ENCODE data around the gene ZNF329. TPM values are rescaled to one million over a fixed set of nuclear protein-coding genes. Genes with fewer than 3 reads are reported as not detected.

ZNF329 gene
- total and polyA plus RNA-seq, 5 donors from 2014 or later: 2.9 to 9.4 (median 5.6) TPM

DNA sequence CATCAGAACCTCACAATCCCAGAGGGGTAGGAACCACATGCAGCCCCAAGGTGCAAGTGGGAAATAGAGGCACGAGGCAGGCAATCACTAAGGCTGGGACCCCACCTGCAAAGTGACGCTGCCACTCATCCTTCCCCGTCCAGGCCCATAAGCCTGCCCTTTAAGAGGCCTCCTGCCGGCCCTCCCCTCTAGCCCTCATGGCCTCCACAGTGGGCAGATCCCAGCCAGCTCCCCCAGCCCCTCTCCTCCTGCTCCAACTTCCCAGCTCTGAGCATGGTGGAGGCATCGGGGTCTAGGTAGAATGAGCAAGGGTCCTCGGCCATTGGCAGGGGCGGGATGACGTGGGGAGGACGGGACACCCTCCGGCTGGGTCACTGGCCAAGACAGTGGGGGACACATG, 55.3 kb downstream of the ZNF329 start:
- Mint-ChIP-seq H3K27ac (no peak overlapping the region), H3K4me3 (no peak overlapping the region), H3K27me3 (peaks cover 5% of the 10 kb centered on the region), H3K9me3 (peaks cover 0 to 44% (median 8%) of the 10 kb centered on the region in 7 donors), H3K4me1 (peaks cover 5 to 23% (median 8%) of the 10 kb centered on the region in 4 donors), H3K36me3 (peaks cover 15% of the 10 kb centered on the region)
- Histone ChIP-seq H3K36me3 (ENCODE audit: control insufficient read depth, insufficient read depth, low read length) (peaks cover 4% of the 10 kb centered on the region), H3K27me3 (ENCODE audit: control insufficient read depth, insufficient read depth, low read length) (no peaks in the 10 kb centered on the region), H3K27ac (ENCODE audit: insufficient read depth, low read length, poor library complexity, severe bottlenecking) (no peak overlapping the region), H3K4me3 (ENCODE audit: low read depth, low read length) (no peak overlapping the region), H3K9me3 (ENCODE audit: control insufficient read depth in 2 of 2, low read length in 2 of 2) (peaks cover 19 to 66% of the 10 kb centered on the region in 2 experiments), H3K4me1 (ENCODE audit: control insufficient read depth, insufficient read depth, low read length, poor library complexity, severe bottlenecking) (peaks cover 12% of the 10 kb centered on the region)
- no peak for DNase-seq
- ATAC-seq (ENCODE audit: low read depth in 2 of 2): no peak

DNA sequence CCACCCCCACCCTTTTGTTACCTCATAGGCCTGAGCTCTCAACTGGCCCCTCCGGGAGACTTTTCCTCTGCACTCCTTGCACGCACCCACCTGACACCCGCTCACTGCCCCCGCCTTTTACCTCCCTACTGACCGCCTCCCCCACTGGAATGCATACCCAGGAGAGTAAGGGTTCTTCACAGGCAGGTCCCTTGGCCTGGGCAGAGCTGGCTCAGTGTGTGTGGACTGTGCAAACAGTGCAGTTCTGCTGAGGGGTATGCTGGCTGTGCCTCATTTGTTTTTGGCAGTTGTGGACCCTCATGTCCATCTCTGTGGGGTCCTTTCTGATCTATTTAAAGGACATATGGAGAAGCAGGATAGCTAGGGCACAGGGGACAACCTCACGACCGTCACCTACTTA, 57.5 kb downstream of the ZNF329 start:
- ATAC-seq (ENCODE audit: low read depth in 2 of 2): no peak
- Mint-ChIP-seq H3K27me3 (no peaks in the 10 kb centered on the region), H3K9me3 (peaks cover 0 to 47% (median 7%) of the 10 kb centered on the region in 7 donors), H3K4me1 (peaks cover 0 to 15% (median 3%) of the 10 kb centered on the region in 4 donors), H3K27ac (no peak overlapping the region), H3K4me3 (peak overlapping the region in 1 of 4 donors; percentile 31), H3K36me3 (peaks cover 11% of the 10 kb centered on the region)
- peaks cover 6% of the 10 kb centered on the region for H3K4me1 ChIP-seq (ENCODE audit: control insufficient read depth, insufficient read depth, low read length, poor library complexity, severe bottlenecking)
- peaks cover 4% of the 10 kb centered on the region for H3K36me3 ChIP-seq (ENCODE audit: control insufficient read depth, insufficient read depth, low read length)
- no peaks in the 10 kb centered on the region for H3K27me3 ChIP-seq (ENCODE audit: control insufficient read depth, insufficient read depth, low read length)
- DNase-seq: no peak
- H3K9me3 ChIP-seq (ENCODE audit: control insufficient read depth in 2 of 2, low read length in 2 of 2): peaks cover 10 to 65% of the 10 kb centered on the region in 2 experiments
- no peak overlapping the region for H3K4me3 ChIP-seq (ENCODE audit: low read depth, low read length)
- no peak overlapping the region for H3K27ac ChIP-seq (ENCODE audit: insufficient read depth, low read length, poor library complexity, severe bottlenecking)

DNA sequence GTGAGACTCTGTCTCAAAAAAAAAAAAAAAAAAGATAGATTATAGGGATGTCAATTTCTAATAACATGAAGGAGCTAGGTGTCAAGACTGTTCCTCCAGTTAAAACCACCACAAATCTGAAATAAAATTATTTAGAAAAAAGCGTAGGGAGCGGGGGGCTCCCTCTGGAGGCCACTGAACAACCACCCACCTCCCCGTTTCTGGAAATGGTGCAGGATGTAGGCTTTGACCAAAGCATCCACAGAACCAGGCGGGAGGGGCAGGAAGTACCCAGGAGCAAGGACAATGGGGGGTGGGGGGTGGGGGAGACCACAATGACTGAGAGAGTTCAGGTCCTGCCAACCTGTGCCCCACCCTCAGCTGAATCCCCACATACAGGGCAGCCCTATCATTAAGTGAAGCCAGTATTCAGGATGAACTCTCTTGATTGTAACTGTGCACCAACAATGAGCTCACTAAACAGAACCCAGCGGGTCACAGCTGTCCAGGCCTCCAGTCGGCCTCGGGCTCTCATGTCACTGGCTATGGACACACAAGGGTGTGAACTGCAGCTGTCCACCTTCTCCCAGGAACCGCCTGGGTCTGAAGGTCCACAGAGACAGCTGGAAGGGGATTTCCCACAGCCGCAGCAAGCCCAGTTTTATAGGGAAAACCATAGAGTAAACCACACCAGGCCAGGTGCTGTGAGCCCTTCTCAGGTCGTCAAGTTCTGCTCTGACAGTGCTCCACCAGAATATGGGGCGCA, 59.2 kb downstream of the ZNF329 start:
- Mint-ChIP-seq H3K36me3 (peaks cover 7% of the 10 kb centered on the region), H3K9me3 (peaks cover 0 to 45% (median 3%) of the 10 kb centered on the region in 7 donors)
- peaks cover 6 to 74% of the 10 kb centered on the region in 2 experiments for H3K9me3 ChIP-seq (ENCODE audit: control insufficient read depth in 2 of 2, low read length in 2 of 2)

DNA sequence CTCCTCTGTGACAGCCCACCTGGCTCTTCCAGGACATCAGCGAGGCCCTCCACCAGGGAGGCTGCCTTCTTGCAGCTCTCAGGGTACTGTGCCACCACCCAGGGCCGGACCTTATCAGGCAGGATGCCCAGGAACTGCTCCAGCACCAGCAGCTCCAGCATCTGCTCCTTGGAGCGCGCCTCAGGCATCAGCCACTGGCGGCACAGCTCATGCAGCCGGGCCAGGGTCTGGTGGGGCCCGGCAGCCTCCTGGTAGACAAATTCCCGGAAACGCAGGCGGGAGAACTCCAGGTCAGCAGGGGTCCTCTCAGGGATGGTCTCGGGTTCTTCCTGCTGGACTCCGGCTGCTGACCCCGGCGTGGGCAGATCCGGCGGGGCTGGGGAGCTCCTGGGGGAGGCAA, 60.7 kb downstream of the ZNF329 start:
- H3K4me3 Mint-ChIP-seq: no peak overlapping the region

More for the DNA sequence above, 59.2 kb downstream of the ZNF329 start:
- Histone ChIP-seq H3K4me1 (ENCODE audit: control insufficient read depth, insufficient read depth, low read length, poor library complexity, severe bottlenecking) (no peaks in the 10 kb centered on the region), H3K36me3 (ENCODE audit: control insufficient read depth, insufficient read depth, low read length) (peaks cover 4% of the 10 kb centered on the region), H3K4me3 (ENCODE audit: low read depth, low read length) (no peak overlapping the region), H3K27me3 (ENCODE audit: control insufficient read depth, insufficient read depth, low read length) (no peaks in the 10 kb centered on the region), H3K27ac (ENCODE audit: insufficient read depth, low read length, poor library complexity, severe bottlenecking) (no peak overlapping the region)
- Mint-ChIP-seq H3K27me3 (no peaks in the 10 kb centered on the region), H3K4me3 (no peak overlapping the region), H3K4me1 (peaks cover 0 to 7% (median 0%) of the 10 kb centered on the region in 4 donors), H3K27ac (no peak overlapping the region)
- ATAC-seq (ENCODE audit: low read depth in 2 of 2): no peak
- no peak for DNase-seq

DNA sequence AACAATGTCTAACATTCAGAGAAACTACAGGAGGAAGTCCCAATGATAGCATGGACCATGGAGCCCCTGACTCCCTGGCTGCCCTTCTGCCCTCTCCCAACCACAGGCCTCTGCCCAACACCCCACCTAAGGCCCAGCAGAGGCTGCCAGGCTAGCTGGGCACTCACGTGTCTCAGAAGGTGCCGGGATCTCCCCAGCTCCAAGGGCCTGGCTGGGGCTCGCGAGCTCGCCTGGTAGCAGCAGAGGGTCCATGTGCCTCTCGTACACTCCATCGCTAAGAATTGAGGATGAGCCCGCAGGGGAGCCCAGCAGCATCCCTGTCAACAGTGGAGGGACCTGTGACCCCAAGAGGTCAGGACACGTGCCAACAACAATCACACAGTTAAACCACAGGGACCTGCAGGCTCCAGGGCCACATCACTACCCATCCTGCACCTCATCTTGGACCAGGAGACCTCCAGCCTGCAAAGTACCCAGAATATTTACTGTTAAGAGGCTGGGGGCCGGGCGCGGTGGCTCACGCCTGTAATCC, 62.0 kb downstream of the ZNF329 start:
- Mint-ChIP-seq H3K27ac (no peak overlapping the region), H3K4me1 (peaks cover 0 to 3% (median 0%) of the 10 kb centered on the region in 4 donors), H3K4me3 (no peak overlapping the region), H3K36me3 (peaks cover 6% of the 10 kb centered on the region), H3K27me3 (no peaks in the 10 kb centered on the region), H3K9me3 (peaks cover 0 to 36% (median 3%) of the 10 kb centered on the region in 7 donors)
- Histone ChIP-seq H3K36me3 (ENCODE audit: control insufficient read depth, insufficient read depth, low read length) (no peaks in the 10 kb centered on the region), H3K9me3 (ENCODE audit: control insufficient read depth in 2 of 2, low read length in 2 of 2) (peaks cover 9 to 77% of the 10 kb centered on the region in 2 experiments), H3K27me3 (ENCODE audit: control insufficient read depth, insufficient read depth, low read length) (no peaks in the 10 kb centered on the region), H3K4me1 (ENCODE audit: control insufficient read depth, insufficient read depth, low read length, poor library complexity, severe bottlenecking) (no peaks in the 10 kb centered on the region), H3K4me3 (ENCODE audit: low read depth, low read length) (no peak overlapping the region), H3K27ac (ENCODE audit: insufficient read depth, low read length, poor library complexity, severe bottlenecking) (no peak overlapping the region)
- ATAC-seq (ENCODE audit: low read depth in 2 of 2) (no peak), DNase-seq (no peak)

More for the DNA sequence above, 60.7 kb downstream of the ZNF329 start:
- Histone ChIP-seq H3K9me3 (ENCODE audit: control insufficient read depth in 2 of 2, low read length in 2 of 2) (peaks cover 5 to 72% of the 10 kb centered on the region in 2 experiments), H3K27ac (ENCODE audit: insufficient read depth, low read length, poor library complexity, severe bottlenecking) (no peak overlapping the region), H3K4me1 (ENCODE audit: control insufficient read depth, insufficient read depth, low read length, poor library complexity, severe bottlenecking) (no peaks in the 10 kb centered on the region), H3K27me3 (ENCODE audit: control insufficient read depth, insufficient read depth, low read length) (no peaks in the 10 kb centered on the region), H3K4me3 (ENCODE audit: low read depth, low read length) (no peak overlapping the region), H3K36me3 (ENCODE audit: control insufficient read depth, insufficient read depth, low read length) (peaks cover under 1% of the 10 kb centered on the region)
- Mint-ChIP-seq H3K9me3 (peaks cover 0 to 38% (median 3%) of the 10 kb centered on the region in 7 donors), H3K36me3 (peaks cover 7% of the 10 kb centered on the region), H3K27me3 (no peaks in the 10 kb centered on the region), H3K27ac (no peak overlapping the region), H3K4me1 (peaks cover 0 to 3% (median 0%) of the 10 kb centered on the region in 4 donors)
- DNase-seq (no peak), ATAC-seq (ENCODE audit: low read depth in 2 of 2) (no peak)

DNA sequence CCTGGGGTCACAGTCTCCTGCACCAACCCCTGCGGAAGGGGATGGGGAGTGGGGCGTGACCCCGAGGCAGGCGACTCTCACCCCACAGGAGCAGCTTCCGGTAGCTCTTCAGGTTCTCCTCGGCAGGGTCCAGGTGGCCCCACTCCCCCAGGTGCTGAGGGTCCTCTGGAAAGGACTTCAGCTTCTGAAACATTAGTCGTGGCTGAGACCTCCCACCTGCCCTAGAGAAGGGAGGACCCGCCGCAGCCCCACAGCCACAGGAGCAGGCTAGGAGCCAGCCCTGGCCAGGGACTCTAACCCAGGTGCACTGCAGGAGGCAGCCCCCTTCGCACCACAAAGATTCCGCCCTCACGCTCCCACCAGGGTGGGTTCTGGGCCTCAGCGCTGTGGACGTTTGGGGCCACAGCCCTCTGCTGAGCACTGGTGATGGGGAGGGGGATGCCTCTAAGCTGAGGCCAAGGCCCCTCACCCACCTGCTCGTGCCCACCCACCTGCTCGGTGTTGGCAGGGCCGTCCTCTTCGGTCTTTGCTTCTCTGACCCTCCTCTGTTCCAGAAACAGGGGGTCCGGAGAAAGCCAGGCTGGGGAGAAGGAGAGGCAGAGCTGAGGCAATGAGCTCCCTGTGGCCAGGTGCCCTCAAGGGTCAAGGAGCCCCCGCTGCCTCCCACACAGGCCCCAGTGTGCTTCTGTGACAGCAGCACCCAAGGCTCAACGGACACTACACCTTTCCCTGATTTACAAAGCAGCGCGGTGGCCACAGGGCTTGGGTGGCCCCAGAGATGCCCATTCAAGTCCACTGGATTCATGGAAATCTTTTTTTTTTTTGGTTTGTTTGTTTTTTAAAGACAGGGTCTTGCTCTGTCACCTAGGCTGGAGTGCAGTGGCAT, 63.5 kb downstream of the ZNF329 start:
- peaks cover 16 to 79% of the 10 kb centered on the region in 2 experiments for H3K9me3 ChIP-seq (ENCODE audit: control insufficient read depth in 2 of 2, low read length in 2 of 2)

DNA sequence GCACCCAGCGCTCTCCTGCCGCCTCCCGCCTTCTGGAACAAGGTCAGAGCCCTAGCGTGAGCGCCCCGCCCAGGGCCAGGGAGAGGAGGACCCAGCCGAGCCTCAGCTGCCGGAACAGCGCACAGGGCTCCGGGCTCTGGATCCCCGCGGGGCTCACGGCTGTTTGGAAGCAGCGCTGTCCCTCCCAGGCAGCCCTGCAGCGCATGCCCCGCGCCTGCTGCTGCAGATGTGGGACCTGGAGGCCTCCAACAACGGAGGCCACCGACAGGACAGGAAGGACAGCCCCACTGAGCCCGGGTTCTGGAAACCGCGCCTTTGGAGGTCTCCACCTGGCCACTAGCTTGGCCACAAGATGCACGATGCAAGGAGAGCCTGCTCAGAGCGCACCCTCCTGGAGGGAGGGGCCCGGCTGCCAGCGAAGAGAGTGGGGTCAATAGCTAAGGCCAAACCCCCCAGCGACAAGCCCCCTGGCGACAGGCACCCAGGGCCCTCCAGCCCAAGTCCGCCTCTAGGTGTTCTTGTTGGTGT, 65.2 kb downstream of the ZNF329 start:
- Mint-ChIP-seq H3K27ac (no peak overlapping the region), H3K4me1 (no peaks in the 10 kb centered on the region), H3K4me3 (no peak overlapping the region), H3K36me3 (peaks cover 4% of the 10 kb centered on the region), H3K27me3 (no peaks in the 10 kb centered on the region), H3K9me3 (peaks cover 0 to 43% (median 9%) of the 10 kb centered on the region in 7 donors)
- Histone ChIP-seq H3K27ac (ENCODE audit: insufficient read depth, low read length, poor library complexity, severe bottlenecking) (no peak overlapping the region), H3K9me3 (ENCODE audit: control insufficient read depth in 2 of 2, low read length in 2 of 2) (peaks cover 20 to 83% of the 10 kb centered on the region in 2 experiments), H3K4me1 (ENCODE audit: control insufficient read depth, insufficient read depth, low read length, poor library complexity, severe bottlenecking) (no peaks in the 10 kb centered on the region), H3K27me3 (ENCODE audit: control insufficient read depth, insufficient read depth, low read length) (no peaks in the 10 kb centered on the region), H3K4me3 (ENCODE audit: low read depth, low read length) (no peak overlapping the region), H3K36me3 (ENCODE audit: control insufficient read depth, insufficient read depth, low read length) (no peaks in the 10 kb centered on the region)
- DNase-seq (no peak), ATAC-seq (ENCODE audit: low read depth in 2 of 2) (no peak)

More for the DNA sequence above, 63.5 kb downstream of the ZNF329 start:
- Mint-ChIP-seq H3K9me3 (peaks cover 0 to 37% (median 3%) of the 10 kb centered on the region in 7 donors), H3K4me1 (peaks cover 0 to 3% (median 0%) of the 10 kb centered on the region in 4 donors), H3K27ac (no peak overlapping the region), H3K36me3 (peaks cover 3% of the 10 kb centered on the region), H3K4me3 (no peak overlapping the region), H3K27me3 (no peaks in the 10 kb centered on the region)
- H3K27me3 ChIP-seq (ENCODE audit: control insufficient read depth, insufficient read depth, low read length): no peaks in the 10 kb centered on the region
- ATAC-seq (ENCODE audit: low read depth in 2 of 2) (no peak), DNase-seq (no peak)
- no peaks in the 10 kb centered on the region for H3K4me1 ChIP-seq (ENCODE audit: control insufficient read depth, insufficient read depth, low read length, poor library complexity, severe bottlenecking)
- no peaks in the 10 kb centered on the region for H3K36me3 ChIP-seq (ENCODE audit: control insufficient read depth, insufficient read depth, low read length)
- H3K4me3 ChIP-seq (ENCODE audit: low read depth, low read length): no peak overlapping the region
- H3K27ac ChIP-seq (ENCODE audit: insufficient read depth, low read length, poor library complexity, severe bottlenecking): no peak overlapping the region

Data from CD4-positive, CD25-positive, alpha-beta regulatory T cell (primary cell).